IMR-90 (cell line): Measurements from ENCODE around the gene CCR6. TPM values are rescaled to one million over a fixed set of nuclear protein-coding genes. Genes with fewer than 3 reads are reported as not detected.

Experiments
- ATAC-seq: fragments of 200-7000 bp; cut with Tn5 transposase; 2 replicates; pipeline ENCODE4 v1.9.1; 2020; ENCODE audit warnings: low read depth, mild to moderate bottlenecking, moderate library complexity
- BruUV-seq: library from RNA; stranded (reverse); fragments of 400-500 nt; replicated peaks from 2 replicates; lab custom pipeline; 2021; lab: Mats Ljungman, UMichigan
- CTCF ChIA-PET: fragments of 300-600 bp; formaldehyde crosslinking; extraction: SDS; loops from one replicate; lab custom pipeline; 2021; ENCODE audit warnings: antibody characterized with exemption; lab: Yijun Ruan, JAX
- POLR2A ChIA-PET: fragments of 300-600 bp; sonication (Branson Sonifier 250); formaldehyde crosslinking; loops from one replicate; lab custom pipeline; 2022; ENCODE audit warnings: antibody characterized with exemption; ENCODE audit not compliant: unreplicated experiment; lab: Charles Lee
- DNase-seq: peaks from one replicate; pipeline ENCODE4 v3.0.0; 2013
- H2AFZ ChIP-seq: replicated peaks from 2 replicates; pipeline ENCODE3; 2013; ENCODE audit warnings: low read length, mild to moderate bottlenecking; ENCODE audit not compliant: poor library complexity
- H2AK5ac ChIP-seq: 2 replicates; pipeline ENCODE4 v1.6.1; 2013; ENCODE audit warnings: low read depth, low read length, inconsistent platforms
- H2AK9ac ChIP-seq: replicated peaks from 2 replicates; pipeline ENCODE3; 2013; ENCODE audit warnings: mild to moderate bottlenecking, low read depth, low read length, moderate library complexity; ENCODE audit not compliant: poor library complexity
- H2BK120ac ChIP-seq: 2 replicates; pipeline ENCODE4 v1.6.1; 2013; ENCODE audit warnings: low read depth, low read length, inconsistent platforms
- H2BK15ac ChIP-seq: 3 replicates; pipeline ENCODE4 v1.6.1; 2013; ENCODE audit warnings: low read depth, low read length, inconsistent platforms
- H2BK20ac ChIP-seq: 2 replicates; pipeline ENCODE4 v1.6.1; 2013; ENCODE audit warnings: low read depth, mild to moderate bottlenecking, inconsistent platforms, low read length, moderate library complexity
- H2BK5ac ChIP-seq: 2 replicates; pipeline ENCODE4 v1.6.1; 2013; ENCODE audit warnings: mild to moderate bottlenecking, low read depth, low read length, inconsistent platforms; ENCODE audit not compliant: poor library complexity, severe bottlenecking
- H3K14ac ChIP-seq: replicated peaks from 2 replicates; pipeline ENCODE4 v1.6.1; 2013; ENCODE audit warnings: low read depth, low read length, inconsistent platforms
- H3K18ac ChIP-seq: 2 replicates; pipeline ENCODE4 v1.6.1; 2013; ENCODE audit warnings: low read depth, low read length, control low read depth
- H3K23ac ChIP-seq: 2 replicates; pipeline ENCODE4 v1.6.1; 2013; ENCODE audit warnings: low read depth, low read length, inconsistent platforms
- H3K27ac ChIP-seq: 2 replicates; pipeline ENCODE4 v1.5.1; 2013; ENCODE audit warnings: mild to moderate bottlenecking, control low read depth, low read length; ENCODE audit not compliant: insufficient read depth
- H3K27me3 ChIP-seq: 2 replicates; pipeline ENCODE4 v1.6.1; 2013; ENCODE audit warnings: low read length; ENCODE audit not compliant: control insufficient read depth, insufficient read depth
- H3K36me3 ChIP-seq: 2 replicates; pipeline ENCODE4 v1.6.1; 2013; ENCODE audit warnings: low read length, mixed read lengths; ENCODE audit not compliant: control insufficient read depth, insufficient read depth
- H3K4ac ChIP-seq: 2 replicates; pipeline ENCODE4 v1.6.1; 2013; ENCODE audit warnings: low read depth, low read length, inconsistent platforms
- H3K4me1 ChIP-seq: 2 replicates; pipeline ENCODE4 v1.6.1; 2013; ENCODE audit warnings: low read length, mixed read lengths; ENCODE audit not compliant: control insufficient read depth, insufficient read depth
- H3K4me2 ChIP-seq: 2 replicates; pipeline ENCODE4 v1.6.1; 2013; ENCODE audit warnings: low read depth, mild to moderate bottlenecking, control low read depth, low read length, moderate library complexity
- H3K4me3 ChIP-seq: 2 replicates; pipeline ENCODE4 v1.5.1; 2013; ENCODE audit warnings: low read depth, mild to moderate bottlenecking, control low read depth, low read length, moderate library complexity; ENCODE audit not compliant: insufficient read depth
- H3K56ac ChIP-seq: 2 replicates; pipeline ENCODE4 v1.6.1; 2013; ENCODE audit warnings: low read length, inconsistent platforms; ENCODE audit not compliant: insufficient read depth; ENCODE audit errors: extremely low read depth
- H3K79me1 ChIP-seq, 2 experiments: 2 replicates each; pipeline ENCODE4 v1.6.1; 2013; ENCODE audit warnings: low read length in 2 of 2, inconsistent platforms in 1 of 2, low read depth in 1 of 2
- H3K9ac ChIP-seq: 2 replicates; pipeline ENCODE4 v1.6.1; 2013; ENCODE audit warnings: low read depth, low read length, control low read depth
- H3K9me1 ChIP-seq: 2 replicates; pipeline ENCODE4 v1.6.1; 2013; ENCODE audit warnings: low read length, inconsistent platforms; ENCODE audit not compliant: insufficient read depth
- H3K9me3 ChIP-seq: 2 replicates; pipeline ENCODE4 v1.6.1; 2013; ENCODE audit warnings: low read length; ENCODE audit not compliant: control insufficient read depth, insufficient read depth
- H4K20me1 ChIP-seq: 2 replicates; pipeline ENCODE4 v1.6.1; 2013; ENCODE audit warnings: low read length, inconsistent platforms; ENCODE audit not compliant: insufficient read depth
- H4K5ac ChIP-seq: 2 replicates; pipeline ENCODE4 v1.6.1; 2013; ENCODE audit warnings: mild to moderate bottlenecking, low read depth, low read length, control low read depth
- H4K8ac ChIP-seq, 2 experiments: 2 replicates each; pipeline ENCODE4 v1.6.1; 2013; ENCODE audit warnings: low read depth in 2 of 2, low read length in 2 of 2, control low read depth in 1 of 2, inconsistent platforms in 1 of 2
- H4K91ac ChIP-seq: 2 replicates; pipeline ENCODE4 v1.6.1; 2013; ENCODE audit warnings: low read depth, low read length, inconsistent platforms; ENCODE audit not compliant: insufficient read depth
- BHLHE40 ChIP-seq: fragments of 150-350 bp; IDR thresholded peaks from 2 replicates; pipeline ENCODE4 v1.6.1; 2016; ENCODE audit warnings: mild to moderate bottlenecking, low read depth, low read length
- CEBPB ChIP-seq: IDR thresholded peaks from 2 replicates; pipeline ENCODE4 v1.6.1; 2012; ENCODE audit warnings: low read depth, low read length, improper control_type of control experiment
- CHD1 ChIP-seq: IDR thresholded peaks from 2 replicates; pipeline ENCODE4 v1.6.1; 2012; ENCODE audit warnings: low read depth, low read length, improper control_type of control experiment
- CTCF ChIP-seq: conservative IDR thresholded peaks from 2 replicates; pipeline ENCODE4 v1.5.1; 2012; ENCODE audit warnings: mild to moderate bottlenecking, low read depth, low read length, improper control_type of control experiment
- FOS ChIP-seq: fragments of 150-350 bp; IDR thresholded peaks from 2 replicates; pipeline ENCODE4 v1.6.1; 2016; ENCODE audit warnings: low read depth, low read length
- MAFK ChIP-seq: IDR thresholded peaks from 2 replicates; pipeline ENCODE4 v1.6.1; 2012; ENCODE audit warnings: low read depth, low read length, improper control_type of control experiment
- MAZ ChIP-seq: IDR thresholded peaks from 2 replicates; pipeline ENCODE4 v1.6.1; 2012; ENCODE audit warnings: low read depth, mild to moderate bottlenecking, low read length, improper control_type of control experiment, moderate library complexity, borderline replicate concordance
- MXI1 ChIP-seq: IDR thresholded peaks from 2 replicates; pipeline ENCODE4 v1.6.1; 2012; ENCODE audit warnings: low read depth, mild to moderate bottlenecking, low read length, moderate library complexity, borderline replicate concordance
- NFE2L2 ChIP-seq: fragments of 150-350 bp; IDR thresholded peaks from 2 replicates; pipeline ENCODE4 v1.6.1; 2016; ENCODE audit warnings: low read depth, mild to moderate bottlenecking, low read length
- POLR2A ChIP-seq: IDR thresholded peaks from 2 replicates; pipeline ENCODE4 v1.6.1; 2012; ENCODE audit warnings: mild to moderate bottlenecking, low read depth, low read length
- RAD21 ChIP-seq: IDR thresholded peaks from 2 replicates; pipeline ENCODE4 v1.6.1; 2012; ENCODE audit warnings: low read length, improper control_type of control experiment
- RCOR1 ChIP-seq: IDR thresholded peaks from 2 replicates; pipeline ENCODE4 v1.6.1; 2012; ENCODE audit warnings: mild to moderate bottlenecking, low read length, improper control_type of control experiment; ENCODE audit not compliant: insufficient replicate concordance
- RFX5 ChIP-seq: IDR thresholded peaks from 2 replicates; pipeline ENCODE4 v1.8.0; 2012; ENCODE audit warnings: low read depth, mild to moderate bottlenecking, low read length, moderate library complexity
- SMC3 ChIP-seq: fragments of 150-350 bp; IDR thresholded peaks from 2 replicates; pipeline ENCODE4 v1.6.1; 2016; ENCODE audit warnings: low read depth, mild to moderate bottlenecking, antibody characterized with exemption, low read length, moderate library complexity
- WGBS, 2 experiments: methylation state at CpG; one replicate each; pipeline versions ENCODE4 v1.1.5 to v1.1.7; 2013; ENCODE audit warnings: missing lambda C conversion rate in 2 of 2; ENCODE audit not compliant: insufficient read length in 1 of 2; ENCODE audit errors: extremely low coverage in 2 of 2; 5-methylcytosine and 5-hydroxymethylcytosine counted together
- dilution Hi-C: fragments of 300-500 bp; cut with HindIII; formaldehyde crosslinking; loops from one replicate; pipeline ENCODE4 v1.14.3; 2018; ENCODE audit warnings: low sequenced_read_pairs; ENCODE audit not compliant: unreplicated experiment
- in situ Hi-C: fragments of 300-500 bp; cut with MboI; formaldehyde crosslinking; loops from 3 replicates; pipeline ENCODE4 v1.14.3; 2019; ENCODE audit warnings: low sequenced_read_pairs, inconsistent platforms, mixed read lengths
- intact Hi-C: fragments of 100-400 bp; cut with micrococcal nuclease; formaldehyde crosslinking; loops from 2 replicates; pipeline ENCODE4 v1.10.0; 2022
- polyA plus RNA-seq, 3 experiments: library from polyadenylated mRNA; depleted of rRNA; stranded (reverse); fragments of >200 nt; gene quantifications; 2 replicates each; pipeline ENCODE4 v1.2.3, GENCODE V29; 2012; ENCODE audit warnings: low replicate concordance in 1 of 3
- total RNA-seq: library from RNA; depleted of rRNA; stranded (reverse); fragments of >200 nt; gene quantifications from 2 replicates; pipeline ENCODE4 v1.2.3, GENCODE V29; 2012
- TF ChIP-seq, protein P1 (sequence below): fragments of 150-350 bp; IDR thresholded peaks from 2 replicates; pipeline ENCODE4 v1.6.1; 2016; ENCODE audit warnings: low read depth, mild to moderate bottlenecking, low read length, moderate library complexity, borderline replicate concordance
- TF ChIP-seq, protein P2 (sequence below): fragments of 150-350 bp; IDR thresholded peaks from 2 replicates; pipeline ENCODE4 v1.6.1; 2017; ENCODE audit warnings: mild to moderate bottlenecking, antibody characterized with exemption, low read length, low read depth

Gene CCR6
- total and polyA plus RNA-seq, 2 of the 4 experiments (the other 2 are of a cell fraction): not detected

- Histone ChIP-seq H2BK120ac (no peak overlapping the region), H3K36me3 (no peaks in the 10 kb centered on the region), H3K4me2 (no peak overlapping the region), H3K27ac (no peak overlapping the region), H4K20me1 (no peaks in the 10 kb centered on the region), H2AFZ (no peak overlapping the region), H3K14ac (no peak overlapping the region), H3K18ac (no peak overlapping the region), H3K4ac (no peak overlapping the region), H3K79me1 (no peaks in the 10 kb centered on the region), H4K91ac (no peak overlapping the region), H2AK5ac (no peak overlapping the region), H3K9me3 (peaks cover 12% of the 10 kb centered on the region), H3K9ac (no peak overlapping the region), H3K9me1 (no peaks in the 10 kb centered on the region), H3K56ac (no peak overlapping the region), H2BK5ac (no peak overlapping the region), H4K8ac (no peak overlapping the region), H2AK9ac (no peak overlapping the region), H3K4me3 (no peak overlapping the region), H4K5ac (no peak overlapping the region), H2BK20ac (no peak overlapping the region), H3K4me1 (no peaks in the 10 kb centered on the region), H3K23ac (no peak overlapping the region), H3K27me3 (no peaks in the 10 kb centered on the region), H2BK15ac (no peak overlapping the region)
- ATAC-seq: no peak
- in situ Hi-C loops (no loop called here), intact Hi-C loops (no loop called here), dilution Hi-C loops (no loop called here)
- ChIA-PET CTCF (no interaction called here), POLR2A (no interaction called here)
- BruUV-seq: no TSS peak
- TF ChIP-seq, protein P1, sequence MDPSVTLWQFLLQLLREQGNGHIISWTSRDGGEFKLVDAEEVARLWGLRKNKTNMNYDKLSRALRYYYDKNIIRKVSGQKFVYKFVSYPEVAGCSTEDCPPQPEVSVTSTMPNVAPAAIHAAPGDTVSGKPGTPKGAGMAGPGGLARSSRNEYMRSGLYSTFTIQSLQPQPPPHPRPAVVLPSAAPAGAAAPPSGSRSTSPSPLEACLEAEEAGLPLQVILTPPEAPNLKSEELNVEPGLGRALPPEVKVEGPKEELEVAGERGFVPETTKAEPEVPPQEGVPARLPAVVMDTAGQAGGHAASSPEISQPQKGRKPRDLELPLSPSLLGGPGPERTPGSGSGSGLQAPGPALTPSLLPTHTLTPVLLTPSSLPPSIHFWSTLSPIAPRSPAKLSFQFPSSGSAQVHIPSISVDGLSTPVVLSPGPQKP: no peak
- TF ChIP-seq MAFK (no peak), POLR2A (no peak), CEBPB (no peak), CTCF (no peak), MXI1 (no peak), RAD21 (no peak), BHLHE40 (no peak), RFX5 (no peak), NFE2L2 (no peak), SMC3 (no peak), MAZ (no peak), CHD1 (no peak), RCOR1 (no peak), FOS (no peak)
- TF ChIP-seq, protein P2, sequence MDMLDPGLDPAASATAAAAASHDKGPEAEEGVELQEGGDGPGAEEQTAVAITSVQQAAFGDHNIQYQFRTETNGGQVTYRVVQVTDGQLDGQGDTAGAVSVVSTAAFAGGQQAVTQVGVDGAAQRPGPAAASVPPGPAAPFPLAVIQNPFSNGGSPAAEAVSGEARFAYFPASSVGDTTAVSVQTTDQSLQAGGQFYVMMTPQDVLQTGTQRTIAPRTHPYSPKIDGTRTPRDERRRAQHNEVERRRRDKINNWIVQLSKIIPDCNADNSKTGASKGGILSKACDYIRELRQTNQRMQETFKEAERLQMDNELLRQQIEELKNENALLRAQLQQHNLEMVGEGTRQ: no peak
- 88% methylated on average over 12 of the region's 19 CpGs; no CpG with 5 or more reads in 1 of the 2 experiments for WGBS, 2 experiments
- DNase-seq: no peak
Observed at GRCh38 chr6:167157414-167157813, 34.5 kb downstream of the CCR6 start.
